Prostate gland (tissue), 2 donors: ENCODE data around the gene FUNDC1. TPM values are rescaled to one million over a fixed set of nuclear protein-coding genes. Genes with fewer than 3 reads are reported as not detected.

Experiments used
- DNase-seq: peaks from one replicate; pipeline ENCODE4 v3.0.0-alpha.2; 2019; ENCODE audit warnings: low spot score
- H3K27ac ChIP-seq, 2 donors: fragments of 200-600 bp; sonication (generic); 2 replicates each; pipeline ENCODE4 v1.5.1; 2017 to 2019
- H3K27me3 ChIP-seq: fragments of 200-600 bp; sonication (generic); replicated peaks from 2 replicates; pipeline ENCODE4 v1.5.1; 2019; ENCODE audit not compliant: insufficient read depth
- H3K36me3 ChIP-seq, 2 donors: fragments of 200-600 bp; sonication (generic); 1 replicate in 1 of 2; 2 replicates in 1 of 2; pipeline versions ENCODE4 v1.5.1 to v1.8.1; 2017 to 2019
- H3K4me1 ChIP-seq: fragments of 200-600 bp; sonication (generic); replicated peaks from 2 replicates; pipeline ENCODE4 v1.5.1; 2019
- H3K4me3 ChIP-seq, 2 donors: fragments of 200-600 bp; sonication (generic); 2 replicates each; pipeline ENCODE4 v1.5.1; 2017 to 2019
- H3K9me3 ChIP-seq: fragments of 200-600 bp; sonication (generic); 2 replicates; pipeline ENCODE4 v1.5.1; 2017
- CTCF ChIP-seq, 4 experiments: fragments of 200-600 bp in 2 of 4; fragments of 450-650 bp in 2 of 4; sonication (generic) in 2 of 4; IDR thresholded peaks; 1 replicate in 3 of 4; 2 replicates in 1 of 4; pipeline ENCODE4 v1.5.1; 2016 to 2019; ENCODE audit warnings: antibody characterized with exemption in 4 of 4, mild to moderate bottlenecking in 2 of 4, moderate library complexity in 2 of 4
- POLR2A ChIP-seq: fragments of 450-650 bp; IDR thresholded peaks from one replicate; pipeline ENCODE4 v1.6.1; 2016; ENCODE audit warnings: antibody characterized with exemption, mild to moderate bottlenecking
- POLR2AphosphoS5 ChIP-seq: sonication (generic); formaldehyde crosslinking; IDR thresholded peaks from one replicate; pipeline ENCODE4 v1.6.1; 2017; ENCODE audit warnings: antibody characterized with exemption
- WGBS: methylation state at CpG from one replicate; pipeline ENCODE4 v1.1.5; 2018; 5-methylcytosine and 5-hydroxymethylcytosine counted together
- intact Hi-C: fragments of 100-400 bp; cut with DNase I; formaldehyde crosslinking; loops from one replicate; pipeline ENCODE4 v1.14.2; 2022
- total RNA-seq, 2 donors: library from RNA; depleted of rRNA; stranded (reverse); fragments of >200 nt; gene quantifications; one replicate each; pipeline ENCODE4 v1.1.0, GENCODE V29; 2016

FUNDC1 gene
- 10 to 100 TPM; 12.0 to 12.2 TPM for total RNA-seq

GRCh38 chrX:44542567-44543325, at the start of gene FUNDC1:
FUNDC1 (minus strand) TSS chrX:44542859; CDS start chrX:44542832, 27 bp downstream.
- TF ChIP-seq POLR2A (peak; percentile 61), POLR2AphosphoS5 (peak; percentile 88), CTCF (IDR thresholded peaks at IDR 0.05) (peak in 2 of 4 experiments; percentile 13 to 29)
- WGBS: under 1% methylated on average over 30 of the region's 35 CpGs
- intact Hi-C loops: no loop called here
- H3K27me3 ChIP-seq: no peaks in the 10 kb centered on the region
- H3K36me3 ChIP-seq: no peaks in the 10 kb centered on the region
- no peaks in the 10 kb centered on the region for H3K9me3 ChIP-seq
- peak; percentile 80 for DNase-seq
- H3K4me3 ChIP-seq: peak within 1 kb of the TSS; percentile 44 to 45
- peak within 1 kb of the TSS; percentile 70 for H3K27ac ChIP-seq
- no peaks in the 10 kb centered on the region for H3K4me1 ChIP-seq

GRCh38 chrX:44585866-44586265, 43.2 kb upstream of the FUNDC1 start:
- WGBS: 92% methylated on average over 3 of the region's 3 CpGs
- no peak for DNase-seq
- no peak for TF ChIP-seq POLR2A
- TF ChIP-seq CTCF (IDR thresholded peaks at IDR 0.05): no peak
- no peak for TF ChIP-seq POLR2AphosphoS5
- intact Hi-C loops: no loop called here
- Histone ChIP-seq H3K27ac (no peak overlapping the region), H3K36me3 (no peaks in the 10 kb centered on the region), H3K4me3 (no peak overlapping the region), H3K4me1 (no peaks in the 10 kb centered on the region), H3K9me3 (no peaks in the 10 kb centered on the region), H3K27me3 (no peaks in the 10 kb centered on the region)

- no peak for TF ChIP-seq POLR2AphosphoS5
- no peak for TF ChIP-seq POLR2A
- TF ChIP-seq CTCF (IDR thresholded peaks at IDR 0.05): no peak
- intact Hi-C loops: no loop called here
- 67% methylated on average over 3 of the region's 3 CpGs for WGBS
- Histone ChIP-seq H3K27ac (no peak overlapping the region), H3K4me3 (no peak overlapping the region), H3K4me1 (no peaks in the 10 kb centered on the region), H3K9me3 (no peaks in the 10 kb centered on the region), H3K36me3 (no peaks in the 10 kb centered on the region), H3K27me3 (no peaks in the 10 kb centered on the region)
- DNase-seq: no peak
These were observed 37.8 kb upstream of the FUNDC1 start for GRCh38 chrX:44580466-44580865.

GRCh38 chrX:44572340-44572938, 29.8 kb upstream of the FUNDC1 start:
- DNase-seq: no peak
- H3K27me3 ChIP-seq: no peaks in the 10 kb centered on the region
- H3K9me3 ChIP-seq: no peaks in the 10 kb centered on the region
- H3K4me3 ChIP-seq: no peak overlapping the region
- H3K36me3 ChIP-seq: no peaks in the 10 kb centered on the region
- intact Hi-C loops: no loop called here
- H3K27ac ChIP-seq: no peak overlapping the region
- WGBS: 87% methylated on average over 4 of the region's 4 CpGs
- no peak for TF ChIP-seq POLR2A
- no peak for TF ChIP-seq CTCF (IDR thresholded peaks at IDR 0.05)
- no peak for TF ChIP-seq POLR2AphosphoS5
- H3K4me1 ChIP-seq: no peaks in the 10 kb centered on the region

GRCh38 chrX:44570522-44570921, 27.9 kb upstream of the FUNDC1 start:
- Histone ChIP-seq H3K9me3 (no peaks in the 10 kb centered on the region), H3K4me3 (no peak overlapping the region), H3K36me3 (no peaks in the 10 kb centered on the region), H3K27me3 (no peaks in the 10 kb centered on the region), H3K4me1 (no peaks in the 10 kb centered on the region), H3K27ac (no peak overlapping the region)
- intact Hi-C loops: no loop called here
- WGBS: 52% methylated on average over 2 of the region's 2 CpGs
- DNase-seq: no peak
- no peak for TF ChIP-seq POLR2AphosphoS5
- no peak for TF ChIP-seq CTCF (IDR thresholded peaks at IDR 0.05)
- no peak for TF ChIP-seq POLR2A
